GM19438 (cell line): ENCODE measurements around the gene SPAG16.
A peak's percentile ranks its signal among the peaks of the same experiment; 100 is the strongest.

Experiments used
- ATAC-seq: cut with Tn5 transposase; IDR thresholded peaks from one replicate; pipeline ENCODE4 v1.9.1; 2021; ENCODE audit warnings: low read depth; ENCODE audit not compliant: unreplicated experiment

The SPAG16 gene

GRCh38 chr2:213766465-213766901 lies 482.2 kb downstream of the SPAG16 start:
- peak; percentile 88 for ATAC-seq

DNA sequence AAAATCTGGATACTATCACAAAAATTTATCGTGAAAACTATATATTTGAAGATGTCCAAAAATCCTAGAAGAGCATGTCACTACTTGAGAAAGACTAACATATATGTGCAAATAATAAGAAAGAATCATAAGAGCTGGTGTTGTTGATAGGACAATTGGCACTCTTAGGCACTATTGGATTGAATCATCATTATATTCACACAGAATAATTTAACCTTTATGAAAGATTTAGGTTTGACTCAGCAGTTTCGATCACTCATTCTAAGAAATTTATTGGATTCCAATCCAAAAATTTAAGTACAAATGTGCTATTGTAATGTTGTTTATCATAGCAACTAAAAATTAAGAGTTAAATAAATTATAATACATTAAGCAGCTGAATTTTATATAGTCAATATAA lies 503.6 kb downstream of the SPAG16 start:
- ATAC-seq, result no peak

DNA sequence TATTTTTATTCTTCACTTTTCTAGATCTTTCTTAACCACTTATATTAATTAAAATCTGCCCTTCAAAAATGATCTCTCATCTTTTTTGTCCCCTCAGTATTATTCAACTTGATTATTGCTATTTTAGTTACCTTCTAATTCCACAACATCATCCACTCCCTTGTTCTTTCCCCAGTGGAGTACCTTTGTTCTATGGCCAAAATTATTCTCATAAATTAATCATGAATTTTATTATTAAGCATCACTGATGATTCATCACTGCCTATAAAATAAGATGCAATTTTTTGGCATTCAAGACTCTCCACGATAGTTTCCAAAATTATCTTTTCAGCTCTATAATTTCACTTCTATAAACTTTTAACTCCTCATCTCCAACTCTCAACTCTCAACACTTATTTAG lies 505.7 kb downstream of the SPAG16 start:
- ATAC-seq, result no peak

DNA sequence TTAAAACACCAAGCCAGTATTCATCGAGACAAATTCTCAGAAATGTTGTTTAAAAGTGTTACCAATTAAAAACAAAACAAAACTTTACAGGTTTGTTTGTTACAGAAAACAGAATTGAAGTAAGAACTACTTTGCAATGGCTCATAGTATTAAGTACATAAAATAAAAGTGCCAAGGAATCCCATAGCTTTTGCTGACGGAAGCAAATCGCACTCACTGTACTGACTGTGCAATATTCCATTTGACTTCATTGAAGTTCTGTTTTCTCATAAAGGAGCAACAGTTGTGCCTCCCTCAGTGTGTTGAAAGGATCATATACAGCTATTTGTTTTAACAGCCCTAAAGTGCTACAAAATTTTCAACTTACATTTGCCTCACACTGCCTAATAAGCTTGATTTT lies 507.8 kb downstream of the SPAG16 start:
- ATAC-seq, result no peak

GRCh38 chr2:213806125-213806726 lies 522.0 kb downstream of the SPAG16 start:
- ATAC-seq, result no peak

DNA sequence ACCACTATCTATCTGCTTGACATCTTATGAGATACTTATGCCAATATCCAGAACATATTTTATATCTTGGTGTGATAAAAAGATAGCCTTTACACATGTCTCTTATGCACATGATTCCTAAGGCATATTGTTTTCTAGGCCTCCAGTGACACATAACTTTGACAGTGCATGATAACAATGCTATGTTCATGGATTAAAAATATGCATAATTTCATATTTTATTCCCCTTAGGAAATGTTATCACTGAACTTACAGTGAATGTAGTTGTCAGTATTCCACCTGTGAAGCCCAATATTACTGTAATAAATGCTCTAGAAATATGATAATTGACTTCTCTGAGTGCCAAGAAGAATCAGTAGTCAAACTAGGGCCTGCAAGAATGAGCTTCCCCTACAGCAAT lies 532.3 kb downstream of the SPAG16 start:
- ATAC-seq, result no peak

GRCh38 chr2:213818436-213818835 lies 534.2 kb downstream of the SPAG16 start:
- ATAC-seq, result no peak

DNA sequence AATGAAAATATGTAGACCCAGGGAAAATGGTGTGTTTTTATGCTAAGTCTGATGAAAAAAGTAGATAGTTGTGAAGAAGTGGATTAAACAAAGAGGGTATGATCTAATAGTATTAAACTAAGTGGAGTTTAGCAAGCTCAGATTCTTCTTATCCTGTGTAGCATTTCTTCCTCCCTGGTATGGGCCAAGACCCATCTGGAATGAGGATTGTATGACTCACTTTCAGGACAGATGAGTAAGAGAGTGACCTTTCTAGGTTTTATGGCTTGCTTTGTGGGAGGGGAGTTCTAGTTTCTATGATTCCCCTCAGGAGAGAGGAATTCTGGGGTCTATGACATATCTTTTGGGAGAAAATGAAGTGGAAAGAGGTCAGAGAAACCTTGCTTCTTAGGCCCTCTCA lies 550.1 kb downstream of the SPAG16 start:
- ATAC-seq, result no peak

GRCh38 chr2:213834746-213835145 lies 550.5 kb downstream of the SPAG16 start:
- ATAC-seq, result no peak

DNA sequence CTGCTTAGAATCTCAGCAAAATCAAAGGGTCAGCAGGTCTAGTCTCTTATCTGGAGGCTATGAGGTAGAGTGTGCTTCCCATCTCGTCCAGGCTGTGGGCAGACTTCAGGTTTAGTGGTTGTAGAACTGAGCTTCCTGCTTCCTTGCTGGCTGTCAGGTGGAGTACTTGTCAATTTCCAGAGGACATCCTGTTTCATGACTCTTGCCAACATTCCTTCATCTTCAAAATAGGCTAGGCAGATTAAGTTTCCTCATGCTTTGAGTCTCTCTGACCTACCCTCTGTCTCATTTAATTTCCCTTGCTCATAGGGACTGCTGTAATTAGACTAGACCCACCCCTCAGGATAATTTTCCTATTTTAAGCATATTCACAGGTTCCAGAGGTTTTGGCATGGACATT lies 562.6 kb downstream of the SPAG16 start:
- ATAC-seq, result no peak

GRCh38 chr2:213847316-213847715 lies 563.1 kb downstream of the SPAG16 start:
- no peak for ATAC-seq

GRCh38 chr2:213848631-213849030 lies 564.4 kb downstream of the SPAG16 start:
- ATAC-seq, result no peak

DNA sequence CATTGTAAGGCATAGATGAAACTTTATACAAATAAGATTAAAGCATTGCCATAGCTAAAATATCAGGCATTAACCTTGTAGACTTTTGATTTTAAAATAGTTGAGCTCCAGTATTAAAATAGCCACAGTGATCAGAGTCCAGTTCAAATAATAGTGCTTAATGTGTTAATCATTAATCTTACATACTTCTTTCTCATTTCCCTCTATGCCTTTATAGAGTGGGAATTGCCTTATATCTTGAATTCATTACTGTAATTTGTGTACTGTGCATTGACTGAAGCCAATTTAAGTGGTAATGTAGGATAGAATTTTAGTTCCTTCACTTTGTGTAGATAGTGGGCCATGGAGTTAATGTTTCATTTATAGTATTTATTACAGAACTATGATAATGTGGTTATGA lies 577.4 kb downstream of the SPAG16 start:
- ATAC-seq, result no peak

GRCh38 chr2:213862407-213863076 lies 578.3 kb downstream of the SPAG16 start:
- no peak for ATAC-seq

DNA sequence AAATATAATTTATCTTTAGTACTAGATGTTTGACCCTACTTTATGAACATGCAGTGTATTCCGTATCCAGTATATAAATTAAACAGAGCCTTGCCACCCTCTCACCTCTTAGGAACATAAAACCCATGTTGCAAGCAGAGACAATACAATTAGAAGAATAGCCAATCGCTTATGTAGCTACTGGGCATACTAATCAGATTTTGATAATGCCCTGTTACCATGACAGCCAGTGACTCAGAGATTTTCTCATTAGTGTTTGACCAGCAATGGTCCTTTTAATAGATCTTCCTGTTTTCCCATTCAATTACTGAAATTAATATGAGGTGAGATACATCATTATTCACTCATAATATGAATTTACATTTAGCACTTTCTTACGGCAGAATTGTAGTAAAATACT lies 579.3 kb downstream of the SPAG16 start:
- ATAC-seq, result no peak

GRCh38 chr2:213868526-213868925 lies 584.3 kb downstream of the SPAG16 start:
- ATAC-seq, result no peak

DNA sequence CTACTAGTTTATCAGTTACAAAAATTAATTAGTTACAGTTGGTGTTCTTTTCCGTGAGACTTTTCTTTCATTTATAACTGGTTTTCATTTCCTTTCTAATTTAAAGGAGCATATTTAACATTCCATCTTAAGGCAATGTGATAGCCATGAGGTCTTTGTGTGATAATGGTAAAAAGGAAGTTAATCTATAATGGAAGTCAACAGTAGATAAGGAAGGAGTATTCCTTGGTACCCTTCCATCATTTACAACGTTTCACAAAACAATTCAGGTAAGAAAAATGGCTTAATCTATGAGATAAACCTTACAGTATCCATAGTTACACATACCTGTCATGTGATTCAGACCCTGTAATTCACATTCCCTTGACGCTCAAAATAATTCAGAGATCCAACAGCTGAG lies 601.2 kb downstream of the SPAG16 start:
- no peak for ATAC-seq

DNA sequence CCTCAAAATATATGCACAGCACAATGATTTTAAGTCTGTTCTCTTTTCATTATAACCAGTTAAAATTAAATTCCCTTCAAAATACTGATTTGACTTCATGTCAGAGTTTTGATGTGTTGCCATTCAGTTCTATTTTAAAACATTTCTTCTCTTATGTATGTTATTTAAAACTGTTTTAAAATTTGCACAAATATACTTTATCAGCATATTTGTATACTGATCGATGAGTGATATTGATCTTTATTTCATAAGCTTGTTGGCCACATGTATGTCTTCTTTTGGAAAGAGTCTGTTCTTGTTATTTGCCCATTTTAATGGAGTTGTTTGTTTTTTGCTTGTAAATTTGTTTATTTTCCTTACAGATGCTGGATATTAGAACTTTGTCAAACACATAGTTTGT lies 630.2 kb downstream of the SPAG16 start:
- no peak for ATAC-seq

GRCh38 chr2:213920014-213920413 lies 635.8 kb downstream of the SPAG16 start:
- ATAC-seq, result no peak

DNA sequence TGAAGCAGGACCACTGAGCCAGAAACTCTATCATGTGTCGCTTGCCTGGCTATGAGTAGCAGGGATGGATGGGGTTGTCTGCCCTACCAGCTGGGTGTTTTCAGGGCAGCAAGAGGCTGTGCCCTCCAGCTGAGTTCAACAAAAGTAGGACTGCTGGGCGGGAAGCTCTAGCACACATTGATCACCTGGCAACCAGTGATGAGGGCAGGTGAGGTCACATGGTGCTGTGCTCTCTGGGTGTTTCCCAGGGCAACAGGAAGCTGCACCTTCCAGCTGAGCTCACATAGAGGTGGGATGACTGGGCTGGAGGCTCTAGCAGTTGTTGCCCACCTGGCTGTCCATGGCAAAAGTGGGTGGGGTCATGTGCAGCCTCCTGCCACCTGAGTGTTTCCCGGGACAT lies 639.3 kb downstream of the SPAG16 start:
- no peak for ATAC-seq

DNA sequence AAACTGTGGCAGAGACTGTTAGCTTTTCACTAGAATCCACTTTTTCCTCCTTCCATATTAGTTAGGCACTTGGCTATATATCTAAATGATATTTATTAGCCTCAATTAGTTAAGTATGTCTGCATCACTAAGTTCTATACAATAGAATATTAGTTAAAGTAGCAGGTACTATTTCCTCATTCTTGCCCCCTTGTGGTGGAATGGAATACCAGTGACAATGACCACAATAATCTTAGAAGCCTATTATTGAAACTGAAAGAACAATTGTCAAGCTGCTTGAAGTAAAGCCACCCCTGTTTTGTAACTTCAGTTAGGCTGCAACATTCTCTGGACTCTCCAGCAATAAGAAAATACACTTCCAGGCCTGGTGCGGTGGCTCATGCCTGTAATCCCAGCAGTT lies 650.3 kb downstream of the SPAG16 start:
- ATAC-seq, result peak; percentile 94

- no peak for ATAC-seq
Observed at GRCh38 chr2:213958086-213958485, 673.8 kb downstream of the SPAG16 start.

DNA sequence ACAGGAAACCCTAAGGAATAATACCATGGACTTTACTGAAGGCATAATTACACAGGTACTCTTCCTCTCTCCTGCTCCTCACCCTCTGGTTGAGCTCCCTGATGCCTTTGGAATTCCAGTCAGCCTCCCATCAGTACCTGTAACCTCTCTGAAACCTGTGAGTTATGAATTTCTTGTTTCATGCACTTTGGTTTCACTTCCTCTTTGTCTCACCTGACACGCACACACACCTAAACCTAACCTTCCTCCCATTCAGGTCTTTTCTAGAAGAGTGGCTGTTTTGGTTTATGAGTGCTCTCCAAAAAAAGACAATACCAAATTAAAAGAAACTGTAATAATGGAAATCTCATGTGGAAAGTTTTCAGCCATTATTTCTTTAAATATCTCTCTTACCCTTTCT lies 675.3 kb downstream of the SPAG16 start:
- ATAC-seq, result no peak
